Measurements from ENCODE around the gene GAL3ST3.
A peak's percentile ranks its signal among the peaks of the same experiment; 100 is the strongest.

Gene GAL3ST3

DNA sequence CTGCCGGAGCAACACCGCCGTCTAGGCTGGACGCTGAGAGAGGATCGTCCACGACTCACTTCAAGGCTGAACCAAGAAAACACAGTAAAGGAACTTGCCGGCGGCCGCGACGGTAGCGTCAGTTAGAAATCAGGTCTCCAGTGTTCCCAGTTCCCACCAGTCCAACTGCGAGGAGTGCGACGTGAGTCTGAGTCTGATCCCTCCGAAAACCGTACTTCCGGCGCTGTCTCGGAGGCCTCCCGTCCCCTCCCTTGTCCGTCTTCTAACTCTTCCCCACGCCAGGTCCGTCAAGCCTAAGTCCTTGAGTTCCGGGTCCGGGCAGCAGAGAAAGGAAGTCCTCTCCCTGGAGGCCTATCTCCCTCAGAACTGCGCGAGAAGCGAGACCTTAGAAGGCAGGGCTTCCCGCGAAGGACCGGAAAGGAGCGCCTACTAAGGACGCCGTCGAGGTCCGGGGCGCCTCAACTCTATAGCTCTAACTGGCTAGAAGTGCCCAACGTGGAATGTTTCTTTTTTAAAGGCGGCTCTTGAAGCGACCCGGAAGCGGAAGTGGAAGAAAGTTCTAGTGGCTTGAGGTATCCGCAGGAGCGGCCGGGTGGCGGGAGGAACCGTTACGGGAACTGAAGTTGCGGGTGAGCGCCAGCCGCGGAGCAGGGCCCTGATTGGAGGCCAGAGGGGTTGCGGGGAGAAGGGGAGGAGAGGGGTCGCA lies 46.9 kb downstream of the GAL3ST3 start, which contains the start of the genes BANF1 and EIF1AD:
Gene BANF1 (plus strand): TSS at position 562 of the 706 bp plus-strand sequence. CDS start 748 bp downstream, outside the sequence.
Gene EIF1AD (minus strand): TSS at position 216 of the 706 bp plus-strand sequence. CDS start 1,768 bp downstream, outside the sequence.
- no peaks in the 10 kb centered on the region for H3K9me3 ChIP-seq (ENCODE audit: insufficient read depth, low read depth, low read length)
- WGBS, result under 1% methylated on average over 55 of the region's 55 CpGs
- no peaks in the 10 kb centered on the region for H3K27me3 ChIP-seq (ENCODE audit: insufficient read depth, low read length)
- H3K4me3 ChIP-seq (ENCODE audit: low read length), result peak within 1 kb of the TSS; percentile 98
- H3K9ac ChIP-seq (ENCODE audit: low read depth, low read length), result peak within 1 kb of the TSS; percentile 88
- peak within 1 kb of the TSS; percentile 99 for H3K27ac ChIP-seq (ENCODE audit: low read depth, low read length)
- peaks cover 54% of the 10 kb centered on the region for H3K36me3 ChIP-seq (ENCODE audit: insufficient read depth, low read length)
- H3K4me1 ChIP-seq (ENCODE audit: insufficient read depth, low read length), result peaks cover 5% of the 10 kb centered on the region; the same call in 1 of the 2 replicates

DNA sequence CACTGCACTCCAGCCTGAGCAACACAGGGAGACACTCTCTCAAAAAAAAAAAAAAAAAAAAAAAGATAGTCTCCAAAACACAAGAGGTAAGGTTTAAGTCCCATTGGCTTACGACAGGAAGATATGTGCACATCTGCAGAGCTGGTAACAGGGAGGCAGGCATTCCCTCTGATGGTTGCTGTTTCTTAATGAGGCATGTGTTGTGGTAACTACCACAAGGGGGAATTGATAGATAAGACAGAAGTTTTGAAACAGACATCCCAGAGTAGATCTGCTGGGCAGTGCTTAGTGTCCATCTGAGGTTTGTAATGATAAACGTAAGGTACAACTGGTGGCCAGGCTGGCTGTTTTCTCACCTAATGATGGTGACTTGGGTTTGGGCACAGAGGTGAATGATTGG lies 51.7 kb downstream of the GAL3ST3 start:
- Histone ChIP-seq H3K36me3 (ENCODE audit: insufficient read depth, low read length) (peaks cover 38% of the 10 kb centered on the region), H3K9ac (ENCODE audit: low read depth, low read length) (no peak overlapping the region), H3K4me3 (ENCODE audit: low read length) (no peak overlapping the region), H3K9me3 (ENCODE audit: insufficient read depth, low read depth, low read length) (no peaks in the 10 kb centered on the region), H3K27me3 (ENCODE audit: insufficient read depth, low read length) (no peaks in the 10 kb centered on the region), H3K4me1 (ENCODE audit: insufficient read depth, low read length) (no peaks in the 10 kb centered on the region), H3K27ac (ENCODE audit: low read depth, low read length) (no peak overlapping the region)
- WGBS, result 97% methylated on average over 2 of the region's 2 CpGs

DNA sequence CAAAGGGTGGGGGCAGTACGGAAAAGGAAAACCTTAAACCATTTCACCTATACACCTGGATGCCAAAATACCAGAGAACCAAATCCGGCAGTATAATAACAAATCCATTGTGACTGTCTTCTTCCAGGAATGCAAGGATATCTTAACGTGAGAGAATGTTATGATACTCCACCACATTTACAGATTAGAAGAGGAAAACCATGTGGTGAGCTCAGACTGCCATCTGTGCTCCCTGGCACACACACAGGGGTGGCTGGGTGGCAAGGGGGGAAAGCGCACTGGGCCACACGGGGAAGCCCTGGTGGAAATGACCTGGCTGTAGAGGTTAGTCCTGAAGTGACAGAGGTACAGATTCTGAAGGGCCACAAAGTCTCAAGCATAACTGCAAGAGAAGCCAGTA lies 56.9 kb downstream of the GAL3ST3 start:
- no peak overlapping the region for H3K4me3 ChIP-seq (ENCODE audit: low read length)
- no peaks in the 10 kb centered on the region for H3K4me1 ChIP-seq (ENCODE audit: insufficient read depth, low read length)
- WGBS, result 90% methylated on average over 5 of the region's 5 CpGs
- no peaks in the 10 kb centered on the region for H3K9me3 ChIP-seq (ENCODE audit: insufficient read depth, low read depth, low read length)
- no peaks in the 10 kb centered on the region for H3K27me3 ChIP-seq (ENCODE audit: insufficient read depth, low read length)
- H3K27ac ChIP-seq (ENCODE audit: low read depth, low read length), result no peak overlapping the region
- peaks cover 8% of the 10 kb centered on the region; the same call in 1 of the 2 replicates for H3K36me3 ChIP-seq (ENCODE audit: insufficient read depth, low read length)
- H3K9ac ChIP-seq (ENCODE audit: low read depth, low read length), result no peak overlapping the region
